ENCODE results near the gene PEX26.
"Not testable (repeated sequence)": the region's sequence is repeated elsewhere in the genome, so short reads cannot be mapped to it uniquely, and the experiment has no call there.

The PEX26 gene

GRCh38 chr22:18056807-18057474, 20.8 kb upstream of the PEX26 start:
- no peak for DNase-seq (ENCODE audit: low read depth)

DNA sequence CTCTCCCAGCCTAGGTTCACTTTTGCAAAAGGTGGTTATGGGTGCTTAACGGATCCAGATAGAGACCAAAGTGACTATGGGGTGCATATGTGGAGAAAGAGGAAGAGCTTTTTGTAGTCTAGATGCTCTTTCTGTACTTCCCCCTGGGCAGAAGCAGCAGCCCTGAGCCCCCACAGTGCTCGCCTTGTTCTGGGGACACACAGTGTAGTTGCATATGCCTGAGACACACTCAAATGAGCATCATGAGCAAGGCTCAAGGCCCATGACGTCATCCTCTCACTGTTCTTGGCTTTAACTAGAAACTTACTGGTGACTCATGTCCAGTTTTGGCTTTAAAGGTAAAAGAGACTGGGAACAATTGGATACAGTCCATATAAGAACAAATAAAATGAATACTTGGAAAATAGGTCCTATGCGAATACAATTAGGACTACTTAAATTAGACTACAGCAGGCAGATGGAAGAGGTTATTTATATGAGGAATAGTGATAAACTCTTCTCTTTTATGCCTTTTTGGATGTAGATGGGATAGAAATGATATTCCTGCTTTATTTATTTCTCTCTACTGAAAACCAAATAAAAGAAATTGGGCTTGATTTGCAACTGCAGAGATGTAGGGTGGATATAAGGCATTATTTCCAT, 20.1 kb upstream of the PEX26 start:
- no peak for DNase-seq (ENCODE audit: low read depth)

DNA sequence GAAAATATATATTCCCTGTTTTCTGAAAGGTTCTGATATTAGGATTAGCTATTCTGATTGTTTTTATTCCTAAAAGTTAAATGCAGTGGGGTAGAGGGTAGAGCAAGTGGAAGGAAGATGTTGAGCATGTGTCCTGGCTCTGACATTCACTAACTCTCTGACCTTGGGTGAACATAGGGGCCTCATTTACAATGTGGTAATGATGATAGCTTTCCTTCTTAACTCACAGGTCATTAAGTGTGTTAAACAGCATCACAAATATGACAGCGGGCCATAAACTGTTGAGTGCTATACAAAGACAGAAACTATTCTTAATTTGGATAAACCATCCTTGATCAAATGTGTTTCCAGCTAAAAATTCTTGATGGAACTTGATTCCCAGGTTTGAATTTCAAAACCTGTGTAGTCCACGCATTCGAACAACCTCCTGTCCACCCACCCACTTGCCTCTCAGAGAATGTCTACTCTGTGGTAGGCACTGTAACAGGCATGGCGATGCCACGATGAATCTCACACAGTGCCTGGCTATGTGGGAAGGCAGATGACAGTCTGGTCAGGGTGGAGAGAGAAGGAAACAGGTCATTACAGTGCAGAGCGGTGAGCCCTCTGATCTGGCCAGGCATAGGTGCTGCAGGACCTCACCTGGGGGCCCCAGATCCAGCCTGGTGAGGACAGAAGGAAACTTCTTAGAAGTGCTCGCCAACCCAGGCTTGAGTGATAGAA, 19.3 kb upstream of the PEX26 start:
- no peak for DNase-seq (ENCODE audit: low read depth)

DNA sequence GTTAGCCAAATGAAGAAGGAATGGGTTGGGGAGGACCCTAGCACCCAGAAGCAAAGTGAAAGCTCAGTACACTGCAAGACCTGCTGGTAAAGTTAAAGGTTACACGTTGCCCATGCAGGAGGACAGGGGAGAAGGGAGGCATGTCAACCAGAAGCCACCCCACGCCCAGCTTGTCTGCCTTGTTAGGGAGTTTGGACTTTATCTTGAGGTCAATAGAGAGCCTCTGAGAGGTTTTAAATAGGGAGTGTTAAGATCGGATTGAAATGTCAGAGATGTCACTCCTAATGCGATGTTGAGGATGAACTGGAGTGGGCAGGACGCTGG, 18.7 kb upstream of the PEX26 start:
- no peak for DNase-seq (ENCODE audit: low read depth)

GRCh38 chr22:18059473-18059872, 18.3 kb upstream of the PEX26 start:
- no peak for DNase-seq (ENCODE audit: low read depth)

GRCh38 chr22:18059991-18060390, 17.8 kb upstream of the PEX26 start:
- DNase-seq (ENCODE audit: low read depth), result no peak

GRCh38 chr22:18060646-18061620, 16.9 kb upstream of the PEX26 start:
- DNase-seq (ENCODE audit: low read depth), result no peak

DNA sequence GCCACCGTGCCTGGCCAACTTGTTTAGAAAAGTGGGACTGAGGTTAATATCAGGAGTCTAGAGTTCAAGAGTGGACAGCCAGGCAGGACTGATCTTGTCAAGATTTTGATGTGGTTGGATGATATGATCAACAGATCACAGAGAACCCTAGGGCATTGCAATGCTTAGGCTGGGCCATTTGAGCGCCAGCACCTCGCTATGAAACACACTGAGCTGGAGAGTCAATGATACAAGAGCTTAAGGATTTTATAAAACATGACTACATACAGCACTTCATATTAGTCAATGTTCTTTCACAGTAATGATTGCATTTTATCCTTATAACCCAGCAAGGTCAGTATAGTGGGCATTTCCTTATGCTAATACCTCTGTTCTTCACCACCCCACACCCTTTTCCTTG, 15.4 kb upstream of the PEX26 start:
- DNase-seq (ENCODE audit: low read depth), result no peak

DNA sequence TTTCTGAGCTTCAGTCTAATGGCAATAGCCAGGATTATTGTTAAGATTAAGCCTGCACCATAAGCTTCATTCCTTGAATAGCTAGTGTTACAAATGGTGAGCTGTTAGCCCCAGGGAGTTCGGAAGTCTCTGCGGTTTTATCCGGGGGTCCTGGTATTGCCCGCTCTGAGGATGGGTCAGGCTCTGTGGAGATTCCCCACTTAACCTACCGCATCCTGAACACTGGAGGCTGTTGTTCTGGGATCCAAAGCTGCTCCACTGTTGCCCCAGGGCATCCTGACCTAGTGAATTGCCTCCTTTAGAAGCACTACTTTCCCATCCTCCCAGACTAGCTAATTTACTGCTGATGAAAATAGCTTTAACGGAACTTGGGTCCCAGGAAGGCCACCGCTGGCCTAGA, 14.5 kb upstream of the PEX26 start:
- DNase-seq (ENCODE audit: low read depth), result no peak

DNA sequence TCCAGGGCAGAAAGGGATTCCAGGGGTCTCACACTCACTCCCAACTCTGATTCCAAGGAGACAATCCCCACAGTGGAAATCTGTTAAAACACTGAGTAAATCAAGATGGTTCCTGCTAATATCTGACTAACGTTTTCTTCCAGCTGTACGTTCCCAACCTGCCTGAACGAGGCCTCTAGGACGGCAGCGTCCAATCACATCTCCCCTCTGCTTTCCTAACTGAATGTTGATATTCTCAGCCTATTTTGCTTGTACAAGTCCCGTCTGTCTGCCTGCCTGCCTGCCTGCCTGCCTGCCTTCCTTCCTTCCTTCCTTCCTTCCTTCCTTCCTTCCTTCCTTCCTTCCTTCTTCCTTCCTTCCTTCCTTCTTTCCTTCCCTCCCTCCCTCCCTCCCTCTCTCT, 14.1 kb upstream of the PEX26 start:
- not testable (repeated sequence) for DNase-seq (ENCODE audit: low read depth)

- DNase-seq (ENCODE audit: low read depth), result no peak
Observed at GRCh38 chr22:18064636-18065035, 13.2 kb upstream of the PEX26 start.

GRCh38 chr22:18065256-18065655, 12.5 kb upstream of the PEX26 start:
- DNase-seq (ENCODE audit: low read depth), result no peak

GRCh38 chr22:18066181-18066859, 11.5 kb upstream of the PEX26 start:
- DNase-seq (ENCODE audit: low read depth), result no peak

GRCh38 chr22:18067121-18067520, 10.7 kb upstream of the PEX26 start:
- DNase-seq (ENCODE audit: low read depth), result no peak

- DNase-seq (ENCODE audit: low read depth), result no peak
Observed at GRCh38 chr22:18067548-18068341, 10.0 kb upstream of the PEX26 start.

GRCh38 chr22:18068381-18068988, 9.3 kb upstream of the PEX26 start:
- DNase-seq (ENCODE audit: low read depth), result no peak

DNA sequence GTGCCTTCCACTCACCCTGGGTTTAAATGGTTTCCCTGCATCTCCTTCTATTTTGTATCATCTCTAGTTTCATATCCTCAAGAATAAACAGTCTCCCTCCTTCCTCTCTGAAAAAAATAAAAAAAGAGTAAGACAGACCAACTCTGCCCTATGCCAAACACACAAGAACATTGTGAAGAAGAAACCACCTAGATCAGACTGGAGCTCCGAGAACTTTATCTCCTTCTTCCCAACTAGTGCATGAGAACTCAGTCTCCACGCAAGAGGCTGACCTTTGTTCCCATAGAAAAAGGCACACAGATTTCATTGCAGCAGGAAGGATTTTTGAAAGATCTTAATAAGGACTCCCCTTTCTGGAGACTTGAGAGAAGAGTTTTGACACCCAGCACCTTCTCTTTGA, 8.7 kb upstream of the PEX26 start:
- no peak for DNase-seq (ENCODE audit: low read depth)

GRCh38 chr22:18070041-18070440, 7.7 kb upstream of the PEX26 start:
- DNase-seq (ENCODE audit: low read depth), result no peak

DNA sequence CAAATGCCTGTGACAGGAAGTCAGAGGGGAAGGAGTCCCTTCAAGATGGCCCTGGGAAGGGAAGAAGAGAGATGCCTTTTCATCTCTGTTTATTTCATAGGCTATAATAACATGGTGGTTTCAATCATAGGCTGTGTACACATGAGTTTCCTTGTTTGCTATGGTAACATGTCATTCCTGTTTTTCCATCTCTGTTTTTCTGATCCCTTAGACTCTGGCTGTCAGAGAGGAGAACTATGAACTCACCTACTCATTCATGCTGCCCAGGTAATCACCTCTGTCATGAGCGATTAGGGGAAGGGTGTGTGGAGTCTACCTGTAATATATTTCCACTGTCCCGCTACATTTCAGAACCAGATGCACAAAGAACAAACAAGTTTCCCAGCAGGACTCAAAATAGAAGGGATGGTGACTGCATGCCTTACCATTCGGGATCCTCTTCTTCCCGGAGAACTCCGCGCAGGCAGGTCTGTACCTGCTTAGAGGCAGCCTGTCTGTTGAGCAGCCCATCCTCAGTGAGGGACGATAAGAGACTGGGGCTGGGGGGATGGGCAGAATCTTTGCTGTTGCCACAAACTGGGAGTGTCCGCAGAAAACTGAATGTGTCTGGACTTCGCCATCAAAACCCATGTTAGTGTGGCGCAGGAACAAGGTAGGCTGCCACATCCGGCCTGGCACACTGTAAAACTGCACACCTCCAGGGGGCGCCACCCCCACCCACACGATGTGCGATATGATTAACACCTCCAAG, 7.1 kb upstream of the PEX26 start:
- DNase-seq (ENCODE audit: low read depth), result no peak

Data from activated T-helper 9 cell treated with anti-CD3 and anti-CD28 coated beads, Interleukin-2, amount 50 U/mL, for 16 hours (primary cell).